Measurements from ENCODE around the gene IRF5. TPM values are rescaled to one million over a fixed set of nuclear protein-coding genes. Genes with fewer than 3 reads are reported as not detected.

Gene IRF5
- total RNA-seq, 1 experiment from 2014 or later, result 16.5 TPM

DNA sequence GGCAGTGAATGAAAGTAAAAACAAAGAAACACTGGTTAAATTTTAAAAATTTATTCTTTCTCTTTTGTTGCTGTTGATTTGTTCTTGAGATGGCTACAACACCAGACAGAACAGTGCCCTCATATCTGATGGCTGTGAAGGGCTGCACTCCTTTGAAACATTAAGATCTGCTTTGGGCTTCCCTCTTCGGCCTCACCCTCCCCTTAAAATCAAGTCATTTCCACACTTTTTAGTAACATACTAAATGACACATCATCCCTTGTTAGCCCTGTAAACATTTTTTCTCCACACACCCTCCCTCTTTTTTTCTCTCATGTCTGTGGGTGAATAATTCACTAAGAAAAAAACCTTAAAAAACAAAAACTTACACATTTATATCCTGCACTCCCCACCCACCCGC is 16.4 kb downstream of the IRF5 start:
- TF ChIP-seq RAD21 (IDR thresholded peaks at IDR 0.05; ENCODE audit: low read depth) (no peak), EZH2phosphoT487 (IDR thresholded peaks at IDR 0.05; ENCODE audit: borderline replicate concordance) (no peak), JUND (IDR thresholded peaks at IDR 0.05) (no peak), SIN3A (IDR thresholded peaks at IDR 0.05; ENCODE audit: low read depth) (no peak), FOSL1 (IDR thresholded peaks at IDR 0.05; ENCODE audit: low read depth) (no peak), POLR2AphosphoS5 (IDR thresholded peaks at IDR 0.05; ENCODE audit: low read depth, low read length) (no peak), ELF1 (IDR thresholded peaks at IDR 0.05; ENCODE audit: borderline replicate concordance, low read depth) (no peak), EGR1 (IDR thresholded peaks at IDR 0.05; ENCODE audit: low read depth) (no peak), ZFX (IDR thresholded peaks at IDR 0.05) (no peak), CEBPB (IDR thresholded peaks at IDR 0.05; ENCODE audit: low read depth) (no peak), EZH2 (IDR thresholded peaks at IDR 0.05) (no peak), CBX3 (IDR thresholded peaks at IDR 0.05; ENCODE audit: low read depth) (no peak), TCF7L2 (IDR thresholded peaks at IDR 0.05; ENCODE audit: borderline replicate concordance, extremely low read depth, insufficient read depth, insufficient read length) (no peak), SRF (IDR thresholded peaks at IDR 0.05; ENCODE audit: low read depth) (no peak)
- TF ChIP-seq, protein P1, sequence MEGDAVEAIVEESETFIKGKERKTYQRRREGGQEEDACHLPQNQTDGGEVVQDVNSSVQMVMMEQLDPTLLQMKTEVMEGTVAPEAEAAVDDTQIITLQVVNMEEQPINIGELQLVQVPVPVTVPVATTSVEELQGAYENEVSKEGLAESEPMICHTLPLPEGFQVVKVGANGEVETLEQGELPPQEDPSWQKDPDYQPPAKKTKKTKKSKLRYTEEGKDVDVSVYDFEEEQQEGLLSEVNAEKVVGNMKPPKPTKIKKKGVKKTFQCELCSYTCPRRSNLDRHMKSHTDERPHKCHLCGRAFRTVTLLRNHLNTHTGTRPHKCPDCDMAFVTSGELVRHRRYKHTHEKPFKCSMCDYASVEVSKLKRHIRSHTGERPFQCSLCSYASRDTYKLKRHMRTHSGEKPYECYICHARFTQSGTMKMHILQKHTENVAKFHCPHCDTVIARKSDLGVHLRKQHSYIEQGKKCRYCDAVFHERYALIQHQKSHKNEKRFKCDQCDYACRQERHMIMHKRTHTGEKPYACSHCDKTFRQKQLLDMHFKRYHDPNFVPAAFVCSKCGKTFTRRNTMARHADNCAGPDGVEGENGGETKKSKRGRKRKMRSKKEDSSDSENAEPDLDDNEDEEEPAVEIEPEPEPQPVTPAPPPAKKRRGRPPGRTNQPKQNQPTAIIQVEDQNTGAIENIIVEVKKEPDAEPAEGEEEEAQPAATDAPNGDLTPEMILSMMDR (IDR thresholded peaks at IDR 0.05 in 2 of 3, conservative IDR thresholded peaks at IDR 0.05 in 1 of 3; ENCODE audit: borderline replicate concordance in 1 of 3, insufficient read depth in 1 of 3, low read depth in 2 of 3, low read length in 2 of 3), result no peak
- TF ChIP-seq, protein P2, sequence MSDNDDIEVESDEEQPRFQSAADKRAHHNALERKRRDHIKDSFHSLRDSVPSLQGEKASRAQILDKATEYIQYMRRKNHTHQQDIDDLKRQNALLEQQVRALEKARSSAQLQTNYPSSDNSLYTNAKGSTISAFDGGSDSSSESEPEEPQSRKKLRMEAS (IDR thresholded peaks at IDR 0.05), result no peak
- TF ChIP-seq, protein P3, sequence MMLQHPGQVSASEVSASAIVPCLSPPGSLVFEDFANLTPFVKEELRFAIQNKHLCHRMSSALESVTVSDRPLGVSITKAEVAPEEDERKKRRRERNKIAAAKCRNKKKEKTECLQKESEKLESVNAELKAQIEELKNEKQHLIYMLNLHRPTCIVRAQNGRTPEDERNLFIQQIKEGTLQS (IDR thresholded peaks at IDR 0.05), result no peak
- TF ChIP-seq, protein P4, sequence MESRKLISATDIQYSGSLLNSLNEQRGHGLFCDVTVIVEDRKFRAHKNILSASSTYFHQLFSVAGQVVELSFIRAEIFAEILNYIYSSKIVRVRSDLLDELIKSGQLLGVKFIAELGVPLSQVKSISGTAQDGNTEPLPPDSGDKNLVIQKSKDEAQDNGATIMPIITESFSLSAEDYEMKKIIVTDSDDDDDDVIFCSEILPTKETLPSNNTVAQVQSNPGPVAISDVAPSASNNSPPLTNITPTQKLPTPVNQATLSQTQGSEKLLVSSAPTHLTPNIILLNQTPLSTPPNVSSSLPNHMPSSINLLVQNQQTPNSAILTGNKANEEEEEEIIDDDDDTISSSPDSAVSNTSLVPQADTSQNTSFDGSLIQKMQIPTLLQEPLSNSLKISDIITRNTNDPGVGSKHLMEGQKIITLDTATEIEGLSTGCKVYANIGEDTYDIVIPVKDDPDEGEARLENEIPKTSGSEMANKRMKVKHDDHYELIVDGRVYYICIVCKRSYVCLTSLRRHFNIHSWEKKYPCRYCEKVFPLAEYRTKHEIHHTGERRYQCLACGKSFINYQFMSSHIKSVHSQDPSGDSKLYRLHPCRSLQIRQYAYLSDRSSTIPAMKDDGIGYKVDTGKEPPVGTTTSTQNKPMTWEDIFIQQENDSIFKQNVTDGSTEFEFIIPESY (IDR thresholded peaks at IDR 0.05; ENCODE audit: extremely low read depth, insufficient replicate concordance, low read length), result no peak
- ATAC-seq, result no peak
- H3K36me3 ChIP-seq (ENCODE audit: control insufficient read depth in 1 of 2, insufficient read depth in 2 of 2, low read length in 2 of 2), result peaks cover 28 to 48% of the 10 kb centered on the region in 2 experiments; a peak in 3 of 4 replicates
- CTCF ChIA-PET, result no interaction called here
- no peak for DNase-seq (ENCODE audit: low read depth, low spot score)
- H2AFZ ChIP-seq (ENCODE audit: low read depth, low read length, poor library complexity, severe bottlenecking), result no peak overlapping the region
- no peaks in the 10 kb centered on the region for H4K20me1 ChIP-seq (ENCODE audit: insufficient read depth)
- no peaks in the 10 kb centered on the region for H3K9me2 ChIP-seq (ENCODE audit: insufficient read depth)
- no peaks in the 10 kb centered on the region for H3K79me2 ChIP-seq (ENCODE audit: insufficient read depth, low read length)
- intact Hi-C loops (cut with micrococcal nuclease), result no loop called here
- H3K9ac ChIP-seq (ENCODE audit: low read length), result no peak overlapping the region
- no peaks in the 10 kb centered on the region for H3K27me3 ChIP-seq (ENCODE audit: insufficient read depth, low read length)
- POLR2A ChIA-PET, result no interaction called here
- BruUV-seq (replicated peaks), result no TSS peak
- no peak overlapping the region for H3K4me3 ChIP-seq (replicated peaks in 1 of 2; ENCODE audit: low read depth in 1 of 2, low read length in 2 of 2)
- no peaks in the 10 kb centered on the region for H3K9me3 ChIP-seq (ENCODE audit: control insufficient read depth in 1 of 2, insufficient read depth in 1 of 2, low read depth in 1 of 2, low read length in 2 of 2)
- RAD21 ChIA-PET (ENCODE audit: low non-redundant PET in 1 of 2, low total read pairs in 2 of 2, uncharacterized antibody in 2 of 2, unreplicated experiment in 2 of 2), result no interaction called here
- no peak overlapping the region for H3K27ac ChIP-seq (ENCODE audit: low read depth, low read length)
- H3K4me2 ChIP-seq (ENCODE audit: low read length), result no peak overlapping the region
- no peaks in the 10 kb centered on the region for H3K4me1 ChIP-seq (ENCODE audit: control insufficient read depth in 1 of 2, insufficient read depth in 2 of 2, low read length in 2 of 2)

Data from HCT116 (cell line).